Germinal center (tissue), 1 donor: ENCODE results near the gene FIBCD1.

Experiments used
- DNase-seq: peaks from one replicate; pipeline ENCODE4 v3.0.0; 2012; ENCODE audit warnings: mixed read lengths, low spot score

Gene FIBCD1

DNA sequence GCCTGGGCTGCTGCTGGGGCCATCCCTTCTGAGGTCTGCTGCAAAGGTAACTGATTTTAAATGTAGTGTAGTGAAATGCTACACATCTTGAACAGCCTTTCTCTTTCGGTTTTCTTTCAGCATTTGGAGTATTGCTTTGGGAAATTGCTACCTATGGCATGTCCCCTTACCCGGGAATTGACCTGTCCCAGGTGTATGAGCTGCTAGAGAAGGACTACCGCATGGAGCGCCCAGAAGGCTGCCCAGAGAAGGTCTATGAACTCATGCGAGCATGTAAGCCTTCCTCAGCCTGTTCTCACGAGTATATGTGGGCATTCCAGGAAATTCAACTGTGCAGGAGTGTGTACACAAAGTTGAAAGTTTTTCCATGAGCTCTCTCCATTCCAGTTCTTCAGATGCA, 60.8 kb downstream of the FIBCD1 start:
- DNase-seq, result no peak

GRCh38 chr9:130877300-130877699, 61.7 kb downstream of the FIBCD1 start:
- no peak for DNase-seq

DNA sequence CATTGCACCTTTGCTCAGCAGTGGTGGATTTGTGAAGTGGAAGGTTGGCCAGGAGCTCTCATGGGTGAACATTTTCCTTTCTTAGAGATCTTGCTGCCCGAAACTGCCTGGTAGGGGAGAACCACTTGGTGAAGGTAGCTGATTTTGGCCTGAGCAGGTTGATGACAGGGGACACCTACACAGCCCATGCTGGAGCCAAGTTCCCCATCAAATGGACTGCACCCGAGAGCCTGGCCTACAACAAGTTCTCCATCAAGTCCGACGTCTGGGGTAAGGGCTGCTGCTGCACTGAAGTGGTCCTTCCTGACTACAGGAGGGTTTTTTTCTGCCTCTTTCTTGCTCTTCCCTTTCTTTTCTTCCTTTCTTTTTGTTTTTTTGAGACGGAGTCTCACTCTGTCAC, 64.3 kb downstream of the FIBCD1 start:
- no peak for DNase-seq

DNA sequence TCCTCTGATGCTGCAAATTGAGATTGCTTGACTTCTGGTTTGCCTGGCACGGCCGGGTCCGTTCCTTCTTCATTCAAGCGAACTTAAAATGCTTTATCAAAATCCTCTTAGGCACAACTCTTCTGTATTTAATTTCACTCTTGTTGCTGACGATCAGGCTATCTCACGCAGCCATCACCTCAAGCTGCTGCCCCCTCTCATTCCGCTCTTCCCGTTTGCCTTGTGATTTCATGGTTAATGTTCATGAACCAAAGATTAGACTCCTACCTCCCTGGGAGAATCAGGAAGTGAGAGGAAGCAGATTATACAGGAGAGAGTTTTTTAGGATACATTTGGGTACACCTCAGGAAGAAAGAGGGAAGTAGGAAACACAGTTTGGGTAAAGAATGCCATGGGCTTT, 65.1 kb downstream of the FIBCD1 start:
- no peak for DNase-seq

DNA sequence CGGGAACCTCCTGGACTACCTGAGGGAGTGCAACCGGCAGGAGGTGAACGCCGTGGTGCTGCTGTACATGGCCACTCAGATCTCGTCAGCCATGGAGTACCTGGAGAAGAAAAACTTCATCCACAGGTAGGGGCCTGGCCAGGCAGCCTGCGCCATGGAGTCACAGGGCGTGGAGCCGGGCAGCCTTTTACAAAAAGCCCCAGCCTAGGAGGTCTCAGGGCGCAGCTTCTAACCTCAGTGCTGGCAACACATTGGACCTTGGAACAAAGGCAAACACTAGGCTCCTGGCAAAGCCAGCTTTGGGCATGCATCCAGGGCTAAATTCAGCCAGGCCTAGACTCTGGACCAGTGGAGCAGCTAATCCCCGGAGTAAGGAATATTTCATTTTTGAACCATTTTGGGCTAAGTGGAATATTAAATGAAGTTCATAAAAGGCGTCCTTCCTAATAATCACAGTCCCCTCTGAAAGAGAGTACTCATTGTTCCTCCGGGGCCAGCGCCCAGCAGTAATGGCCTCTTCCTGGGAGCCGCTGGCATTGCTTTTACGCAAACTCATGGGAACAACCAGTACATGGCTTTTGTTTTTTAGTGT, 66.0 kb downstream of the FIBCD1 start:
- no peak for DNase-seq

DNA sequence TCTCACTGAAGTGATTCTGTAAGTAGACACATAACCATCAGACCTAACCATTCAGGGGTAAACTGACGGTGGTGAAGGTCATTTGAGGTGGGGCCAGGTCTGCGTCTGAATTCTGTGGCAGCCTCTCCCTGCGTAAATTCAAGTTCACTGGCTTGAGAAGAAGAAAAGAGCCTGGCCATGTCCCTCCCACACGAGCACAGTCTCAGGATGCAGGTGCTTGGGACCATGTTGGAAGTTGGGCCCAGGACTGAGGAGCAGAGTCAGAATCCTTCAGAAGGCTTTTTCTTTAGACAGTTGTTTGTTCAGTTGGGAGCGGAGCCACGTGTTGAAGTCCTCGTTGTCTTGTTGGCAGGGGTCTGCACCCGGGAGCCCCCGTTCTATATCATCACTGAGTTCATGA, 66.5 kb downstream of the FIBCD1 start:
- DNase-seq, result no peak

DNA sequence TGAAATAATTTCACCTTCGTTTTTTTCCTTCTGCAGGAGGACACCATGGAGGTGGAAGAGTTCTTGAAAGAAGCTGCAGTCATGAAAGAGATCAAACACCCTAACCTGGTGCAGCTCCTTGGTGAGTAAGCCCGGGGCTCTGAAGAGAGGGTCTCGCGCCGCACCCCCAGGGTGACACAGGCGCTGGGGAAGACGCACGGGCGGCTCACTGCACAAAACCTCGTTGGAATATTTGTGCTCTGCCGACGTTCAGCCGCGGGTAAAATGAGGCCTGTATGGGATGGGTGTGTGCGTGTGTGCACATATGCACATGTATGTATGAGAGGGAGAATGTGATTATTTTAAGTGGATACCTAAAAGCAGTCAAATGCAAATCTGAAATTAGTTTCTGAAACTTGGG, 67.0 kb downstream of the FIBCD1 start:
- DNase-seq, result no peak

GRCh38 chr9:130871395-130872062, 67.5 kb downstream of the FIBCD1 start:
- no peak for DNase-seq

DNA sequence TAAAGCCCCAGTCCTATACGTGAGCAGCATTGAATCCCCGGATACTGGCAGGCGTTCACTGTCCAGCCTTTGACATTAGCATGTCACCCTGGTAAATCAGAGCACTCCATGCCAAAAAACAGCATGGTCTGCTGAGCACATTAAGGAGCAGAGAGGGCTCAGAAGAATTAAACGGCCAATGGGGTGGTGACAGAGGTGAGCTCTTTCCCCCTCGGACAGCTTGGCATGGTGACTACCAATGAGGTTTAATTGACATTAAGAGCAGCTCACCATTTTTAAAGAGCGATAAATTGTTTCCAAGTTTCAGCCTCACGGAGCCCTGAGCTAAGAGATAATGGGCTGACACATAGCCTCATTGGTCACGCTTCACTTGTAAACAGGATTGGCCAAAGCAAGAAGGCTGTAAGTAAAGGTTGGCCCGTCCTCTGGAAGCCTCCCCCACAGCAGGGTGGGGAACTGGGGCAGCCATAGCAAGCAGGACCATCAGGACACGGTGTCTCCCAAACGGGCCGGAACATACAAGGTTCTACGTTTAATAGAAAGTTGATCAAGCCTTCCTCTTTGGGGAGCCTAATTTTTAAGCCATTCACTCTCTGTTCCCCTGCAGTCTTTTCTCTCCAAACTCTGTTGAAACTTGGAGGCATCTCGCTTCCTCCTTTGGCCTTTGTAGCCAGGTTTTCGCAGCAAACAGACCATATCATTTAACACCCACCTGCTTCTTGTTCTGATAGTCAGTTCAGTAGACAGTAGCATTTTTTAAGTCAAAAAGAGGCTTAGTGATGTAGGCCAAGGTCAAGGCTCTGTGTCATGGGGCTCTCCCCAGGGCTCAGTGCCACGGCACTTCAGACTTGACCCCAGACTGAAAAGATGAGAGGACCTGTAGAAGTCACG, 68.3 kb downstream of the FIBCD1 start:
- peak; percentile 39 for DNase-seq

DNA sequence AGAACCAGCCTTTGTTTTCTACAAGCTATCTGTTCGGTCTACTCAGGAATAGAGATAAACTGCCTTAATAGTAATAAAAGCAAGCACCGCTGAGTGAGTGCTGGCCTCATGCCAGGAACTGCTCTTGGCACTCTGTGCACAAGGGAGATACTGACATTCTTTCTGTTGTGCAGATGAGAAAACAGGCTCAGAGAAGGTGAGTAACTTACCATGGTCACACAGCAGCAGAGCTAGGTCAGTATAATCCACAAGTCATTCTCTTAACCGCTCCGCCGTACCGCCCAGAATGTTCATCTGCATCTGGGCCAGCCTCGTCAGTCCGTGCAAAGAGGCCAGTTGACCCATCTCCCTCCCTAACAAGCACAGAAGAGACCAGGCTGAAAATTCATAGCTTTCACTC, 69.8 kb downstream of the FIBCD1 start:
- DNase-seq, result no peak

- no peak for DNase-seq
Observed at GRCh38 chr9:130868230-130868629, 70.8 kb downstream of the FIBCD1 start.

- DNase-seq, result no peak
Observed at GRCh38 chr9:130867556-130867955, 71.5 kb downstream of the FIBCD1 start.

DNA sequence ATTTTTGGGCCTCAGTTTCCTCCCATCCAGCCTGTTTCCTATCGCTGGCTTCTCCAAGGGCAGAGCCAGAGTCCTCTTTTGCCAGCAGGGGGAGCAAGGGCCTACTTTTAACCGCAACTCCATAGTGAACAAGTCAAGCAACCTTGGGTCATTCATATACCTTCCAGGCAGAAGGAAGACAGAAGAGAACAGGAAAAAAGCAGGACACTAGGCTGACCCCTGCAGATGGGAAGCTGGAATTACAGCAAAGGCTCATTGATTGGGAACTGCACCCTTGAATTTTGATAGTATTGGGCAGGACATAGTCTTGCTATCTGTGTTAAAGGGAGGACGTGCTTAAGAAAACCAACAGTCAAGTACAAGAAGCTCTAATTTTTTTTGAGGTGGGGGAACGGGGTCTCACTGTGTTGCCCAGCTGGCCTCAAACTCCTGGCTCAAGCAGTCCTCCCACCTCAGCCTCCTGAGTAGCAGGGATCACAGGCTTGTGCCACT, 72.5 kb downstream of the FIBCD1 start:
- DNase-seq, result peak; percentile 38

GRCh38 chr9:130865921-130866320, 73.1 kb downstream of the FIBCD1 start:
- DNase-seq, result no peak

GRCh38 chr9:130864541-130864940, 74.5 kb downstream of the FIBCD1 start:
- no peak for DNase-seq

DNA sequence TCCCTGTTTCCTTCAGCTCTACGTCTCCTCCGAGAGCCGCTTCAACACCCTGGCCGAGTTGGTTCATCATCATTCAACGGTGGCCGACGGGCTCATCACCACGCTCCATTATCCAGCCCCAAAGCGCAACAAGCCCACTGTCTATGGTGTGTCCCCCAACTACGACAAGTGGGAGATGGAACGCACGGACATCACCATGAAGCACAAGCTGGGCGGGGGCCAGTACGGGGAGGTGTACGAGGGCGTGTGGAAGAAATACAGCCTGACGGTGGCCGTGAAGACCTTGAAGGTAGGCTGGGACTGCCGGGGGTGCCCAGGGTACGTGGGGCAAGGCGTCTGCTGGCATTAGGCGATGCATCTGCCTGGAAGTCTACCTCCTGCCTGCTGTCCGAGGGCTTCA, 76.3 kb downstream of the FIBCD1 start:
- DNase-seq, result no peak

DNA sequence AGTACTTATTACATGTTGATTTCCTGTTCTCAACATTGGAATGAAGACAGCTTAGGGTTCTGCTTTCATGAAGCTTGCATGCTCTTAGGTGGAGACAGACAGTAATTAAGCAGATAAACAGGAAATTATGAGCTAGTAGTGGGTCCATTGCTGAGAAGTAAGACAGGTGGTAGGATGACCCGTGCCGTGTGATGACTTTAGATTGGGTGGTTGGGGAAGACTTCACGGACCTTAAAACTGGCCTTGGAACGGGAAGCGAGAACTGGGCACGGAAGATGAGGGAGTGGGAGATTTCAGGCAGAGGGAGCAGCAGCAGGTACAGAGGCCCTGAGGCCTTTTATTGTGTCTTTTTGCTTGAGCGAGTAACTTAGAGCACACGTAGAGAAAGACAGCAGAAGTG, 76.8 kb downstream of the FIBCD1 start:
- DNase-seq, result no peak

GRCh38 chr9:130861372-130862180, 77.5 kb downstream of the FIBCD1 start:
- no peak for DNase-seq

- DNase-seq, result no peak
Observed at GRCh38 chr9:130860458-130861316, 78.4 kb downstream of the FIBCD1 start.

DNA sequence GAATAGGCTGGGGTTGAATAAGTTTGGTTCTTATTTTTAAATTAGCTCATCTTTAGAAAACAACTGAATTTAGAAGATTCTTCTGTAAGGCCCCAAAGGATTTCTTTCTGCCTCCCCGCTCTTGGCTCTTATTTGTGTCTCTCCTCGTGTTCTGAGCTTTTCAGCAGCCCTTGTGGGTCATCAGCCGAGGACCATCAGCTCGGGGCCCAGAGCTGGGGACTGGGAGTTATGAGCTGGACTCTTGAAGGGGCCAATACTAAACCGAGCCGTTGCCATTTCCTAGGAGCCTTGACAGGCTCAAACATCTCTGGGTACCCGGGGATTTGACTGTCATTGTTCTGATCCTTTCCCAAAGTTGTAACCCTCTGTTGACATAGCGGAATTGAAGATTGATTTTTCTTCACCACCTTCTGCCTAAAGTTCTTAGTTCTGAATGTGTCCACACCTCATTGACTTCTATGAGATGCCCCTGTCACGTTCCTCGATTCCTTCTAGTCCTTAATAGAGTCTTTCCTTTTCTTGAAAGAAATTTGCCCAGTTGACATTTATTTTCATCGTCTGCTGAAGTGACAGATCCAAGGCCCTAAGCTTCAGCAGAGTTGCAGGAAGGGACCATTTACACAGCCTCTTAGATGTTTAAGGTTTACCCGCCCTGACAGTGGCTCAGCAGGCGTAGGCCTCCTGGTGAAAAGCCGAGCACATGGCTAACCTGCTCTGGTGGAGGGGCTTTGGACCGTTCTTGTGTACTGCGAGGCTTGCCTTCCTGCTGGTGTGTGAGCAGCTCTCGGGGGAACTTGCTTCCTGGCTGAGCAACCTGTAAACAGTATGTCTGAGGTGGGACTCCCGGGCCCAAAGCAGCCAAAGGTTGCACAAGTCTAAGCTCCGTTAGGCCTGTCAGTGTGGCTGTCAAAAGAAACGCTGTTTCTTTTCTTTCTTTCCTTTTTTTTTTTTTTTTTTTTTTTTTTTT, 80.0 kb downstream of the FIBCD1 start:
- DNase-seq, result no peak
